ENCODE data around the gene RREB1. TPM values are rescaled to one million over a fixed set of nuclear protein-coding genes. Genes with fewer than 3 reads are reported as not detected.

RREB1 gene
- total RNA-seq, 1 experiment from 2014 or later = 53.5 TPM

GRCh38 chr6:7129360-7129759, 21.6 kb downstream of the RREB1 start:
- no peak for TF ChIP-seq CTCF (IDR thresholded peaks at IDR 0.05; ENCODE audit: unreplicated experiment)
- ChIA-PET CTCF (interaction anchor here (1.1 to 1.4 kb wide), 2 partner anchors 16 to 212 kb away, joined by 4 to 6 read pairs; no protein-coding TSS in a partner anchor), POLR2A (interaction anchor here (0.7 to 4.5 kb wide), 16 partner anchors 9 to 271 kb away, joined by 3 to 37 read pairs (median 5); partner anchors contain the start of genes CAGE1, RIOK1 and RREB1)
- DNase-seq (ENCODE audit: unreplicated experiment) = peak; percentile 58
- H3K4me1 Mint-ChIP-seq (ENCODE audit: insufficient read depth, unreplicated experiment) = peaks cover 46% of the 10 kb centered on the region
- no peaks in the 10 kb centered on the region for H3K9me3 Mint-ChIP-seq (ENCODE audit: unreplicated experiment)
- peak overlapping the region; percentile 10 for H3K4me3 Mint-ChIP-seq (ENCODE audit: unreplicated experiment)
- H3K27me3 Mint-ChIP-seq (ENCODE audit: insufficient read depth, unreplicated experiment) = no peaks in the 10 kb centered on the region
- intact Hi-C loops (cut with micrococcal nuclease) = no loop called here
- BruUV-seq (replicated peaks) = no TSS peak
- peak overlapping the region; percentile 84 for H3K27ac Mint-ChIP-seq (ENCODE audit: low read depth, unreplicated experiment)
- peaks cover 31% of the 10 kb centered on the region for H3K36me3 Mint-ChIP-seq (ENCODE audit: insufficient read depth, unreplicated experiment)

GRCh38 chr6:7129784-7130569, 22.2 kb downstream of the RREB1 start:
- TSS peak; percentile 56 for BruUV-seq (replicated peaks)
- Mint-ChIP-seq H3K4me3 (ENCODE audit: unreplicated experiment) (peak overlapping the region; percentile 20), H3K4me1 (ENCODE audit: insufficient read depth, unreplicated experiment) (peaks cover 40% of the 10 kb centered on the region), H3K9me3 (ENCODE audit: unreplicated experiment) (no peaks in the 10 kb centered on the region), H3K27ac (ENCODE audit: low read depth, unreplicated experiment) (peak overlapping the region; percentile 84), H3K27me3 (ENCODE audit: insufficient read depth, unreplicated experiment) (no peaks in the 10 kb centered on the region), H3K36me3 (ENCODE audit: insufficient read depth, unreplicated experiment) (peaks cover 25% of the 10 kb centered on the region)
- intact Hi-C loops (cut with micrococcal nuclease) = no loop called here
- CTCF ChIA-PET = interaction anchor here (0.8 to 1.4 kb wide), 4 partner anchors 14 to 212 kb away, joined by 3 to 6 read pairs (median 4); no protein-coding TSS in a partner anchor
- POLR2A ChIA-PET = interaction anchor here (0.6 to 4.5 kb wide), 18 partner anchors 8 to 380 kb away, joined by 3 to 37 read pairs (median 6); partner anchors contain the start of gene RREB1
- no peak for TF ChIP-seq CTCF (IDR thresholded peaks at IDR 0.05; ENCODE audit: unreplicated experiment)
- DNase-seq (ENCODE audit: unreplicated experiment) = peak; percentile 89

GRCh38 chr6:7131390-7131789, 23.6 kb downstream of the RREB1 start:
- CTCF ChIA-PET = interaction anchor here (0.7 to 1.2 kb wide), 3 partner anchors 12 to 454 kb away, joined by 3 read pairs; no protein-coding TSS in a partner anchor
- Mint-ChIP-seq H3K27ac (ENCODE audit: low read depth, unreplicated experiment) (peak overlapping the region; percentile 23), H3K9me3 (ENCODE audit: unreplicated experiment) (no peaks in the 10 kb centered on the region), H3K27me3 (ENCODE audit: insufficient read depth, unreplicated experiment) (no peaks in the 10 kb centered on the region), H3K36me3 (ENCODE audit: insufficient read depth, unreplicated experiment) (peaks cover 15% of the 10 kb centered on the region), H3K4me3 (ENCODE audit: unreplicated experiment) (no peak overlapping the region), H3K4me1 (ENCODE audit: insufficient read depth, unreplicated experiment) (peaks cover 37% of the 10 kb centered on the region)
- TF ChIP-seq CTCF (IDR thresholded peaks at IDR 0.05; ENCODE audit: unreplicated experiment) = no peak
- no TSS peak for BruUV-seq (replicated peaks)
- intact Hi-C loops (cut with micrococcal nuclease) = no loop called here
- POLR2A ChIA-PET = interaction anchor here (0.9 to 1.8 kb wide), 3 partner anchors 14 to 431 kb away, joined by 3 to 7 read pairs (median 3); no protein-coding TSS in a partner anchor
- no peak for DNase-seq (ENCODE audit: unreplicated experiment)

GRCh38 chr6:7132398-7133035, 24.8 kb downstream of the RREB1 start:
- H3K36me3 Mint-ChIP-seq (ENCODE audit: insufficient read depth, unreplicated experiment) = peaks cover 15% of the 10 kb centered on the region
- no peaks in the 10 kb centered on the region for H3K27me3 Mint-ChIP-seq (ENCODE audit: insufficient read depth, unreplicated experiment)
- POLR2A ChIA-PET = interaction anchor here (0.6 kb wide), 1 partner anchor 9 kb away, joined by 3 read pairs; no protein-coding TSS in a partner anchor
- no TSS peak for BruUV-seq (replicated peaks)
- intact Hi-C loops (cut with micrococcal nuclease) = no loop called here
- CTCF ChIA-PET = no interaction called here
- no peak for TF ChIP-seq CTCF (IDR thresholded peaks at IDR 0.05; ENCODE audit: unreplicated experiment)
- no peaks in the 10 kb centered on the region for H3K9me3 Mint-ChIP-seq (ENCODE audit: unreplicated experiment)
- DNase-seq (ENCODE audit: unreplicated experiment) = no peak
- no peak overlapping the region for H3K4me3 Mint-ChIP-seq (ENCODE audit: unreplicated experiment)
- no peak overlapping the region for H3K27ac Mint-ChIP-seq (ENCODE audit: low read depth, unreplicated experiment)
- peaks cover 32% of the 10 kb centered on the region for H3K4me1 Mint-ChIP-seq (ENCODE audit: insufficient read depth, unreplicated experiment)
